ENCODE data around the gene DNAJB2.
"Not testable (repeated sequence)": the region's sequence is repeated elsewhere in the genome, so short reads cannot be mapped to it uniquely, and the experiment has no call there.

The DNAJB2 gene

GRCh38 chr2:219286436-219287115, 7.4 kb downstream of the DNAJB2 start:
- no peak for DNase-seq

- DNase-seq = not testable (repeated sequence)
Observed at GRCh38 chr2:219287116-219287440, 7.9 kb downstream of the DNAJB2 start.

DNA sequence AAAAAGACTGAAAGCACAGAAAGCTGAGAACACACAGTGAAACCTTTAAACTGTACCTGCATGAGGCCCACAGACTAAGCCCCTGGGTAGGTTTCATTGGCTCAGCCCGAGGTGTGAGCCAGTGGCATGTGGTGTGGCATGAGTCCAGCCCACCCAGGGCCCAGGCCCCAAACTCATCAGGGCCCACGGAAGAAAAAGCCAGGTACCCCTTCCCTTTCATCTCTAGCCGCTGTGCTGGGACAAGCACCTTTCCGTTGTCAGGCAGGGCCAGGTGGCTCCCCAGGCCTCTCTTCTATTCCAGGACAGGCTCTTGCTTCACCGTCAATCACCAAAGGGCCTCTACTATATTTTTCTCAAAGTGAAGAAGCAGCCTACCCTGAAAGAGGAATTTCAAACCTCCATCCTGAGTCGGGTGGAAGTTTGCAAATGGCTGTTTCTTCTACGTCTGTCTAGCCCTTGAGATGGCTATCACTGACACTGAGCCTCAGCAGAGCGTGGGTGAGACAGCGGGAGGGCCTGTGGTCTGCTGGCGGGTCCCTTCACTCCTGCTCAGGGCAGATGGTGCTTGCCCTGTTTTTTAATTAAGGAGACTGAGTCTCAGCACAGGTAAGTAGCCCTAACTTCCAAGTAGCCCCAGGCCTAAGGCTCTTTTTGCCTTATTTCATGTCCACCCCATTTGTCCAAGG, 8.6 kb downstream of the DNAJB2 start:
- DNase-seq = no peak

DNA sequence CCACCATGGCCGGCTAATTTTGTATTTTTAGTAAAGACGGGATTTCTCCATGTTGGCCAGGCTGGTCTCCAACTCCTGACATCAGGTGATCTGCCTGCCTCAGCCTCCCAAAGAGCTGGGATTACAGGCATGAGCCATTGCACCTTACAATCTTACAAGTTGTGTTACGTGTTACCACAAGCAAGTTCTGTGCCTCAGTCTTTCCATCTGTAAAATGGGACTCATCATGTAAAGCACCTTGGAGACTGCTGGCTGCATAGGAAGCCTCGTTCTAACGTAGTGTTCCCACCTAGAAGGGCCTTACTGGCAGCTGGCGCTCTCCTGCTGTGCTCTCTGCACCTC, 10.0 kb downstream of the DNAJB2 start:
- DNase-seq = no peak

- DNase-seq = no peak
Observed at GRCh38 chr2:219289537-219290361, 10.6 kb downstream of the DNAJB2 start.

DNA sequence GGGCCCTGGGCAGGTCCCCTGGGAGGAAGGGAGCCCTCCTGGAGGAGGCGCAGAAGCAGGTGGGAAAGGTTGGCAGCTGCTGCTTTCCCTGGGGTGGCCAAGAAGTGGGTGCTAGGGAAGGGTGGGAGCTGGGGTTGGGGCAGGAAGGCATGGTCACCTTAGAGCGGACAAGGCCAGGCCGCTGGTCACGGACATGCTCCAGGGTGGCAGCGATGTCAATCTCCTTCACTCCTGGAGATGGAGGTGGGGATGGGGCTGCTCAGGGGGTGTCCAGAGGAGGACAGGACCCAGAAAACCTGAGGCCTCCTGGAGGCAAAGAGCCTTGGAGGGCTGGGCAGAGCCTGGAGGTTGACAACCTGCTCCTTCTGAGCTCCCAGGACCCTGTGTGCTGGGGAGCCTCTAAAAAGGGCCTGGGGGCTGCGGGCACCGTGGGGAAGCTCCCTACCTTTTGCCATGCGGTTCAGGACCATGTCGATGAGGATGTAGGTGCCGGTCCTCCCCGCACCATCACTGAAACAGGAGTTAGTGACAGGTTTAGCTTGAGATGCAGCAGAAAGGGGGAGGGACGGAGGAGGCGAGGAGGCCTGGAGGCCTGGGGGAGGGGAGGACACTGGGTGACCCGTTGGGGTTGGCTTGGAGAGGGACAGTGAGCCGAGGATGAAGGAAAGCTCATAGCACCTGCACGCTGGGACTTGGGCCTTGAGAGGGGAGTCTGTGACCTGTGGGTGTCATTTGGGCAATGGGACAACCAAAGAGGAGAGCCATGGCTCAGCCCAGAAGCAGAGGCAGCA, 11.4 kb downstream of the DNAJB2 start:
- no peak for DNase-seq

DNA sequence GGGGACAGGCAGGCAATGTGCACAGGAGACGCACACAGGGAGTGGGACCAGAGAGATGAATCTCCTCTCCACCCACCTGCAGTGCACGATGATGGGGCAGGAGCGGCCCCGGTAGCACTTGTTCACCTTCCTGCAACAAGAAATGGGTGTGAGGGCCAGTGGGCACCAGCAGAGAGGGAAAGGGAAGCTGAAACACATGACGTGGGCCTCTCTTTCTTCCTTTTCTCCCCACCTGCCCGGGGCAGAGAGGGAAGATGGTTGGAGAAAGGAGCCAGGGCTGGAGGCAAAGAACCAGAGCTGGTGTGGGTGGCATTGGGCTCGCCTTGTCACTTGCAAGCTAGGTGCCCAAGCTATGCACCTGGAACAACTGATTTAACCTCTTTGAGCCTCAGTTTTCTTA, 12.2 kb downstream of the DNAJB2 start:
- DNase-seq = no peak

DNA sequence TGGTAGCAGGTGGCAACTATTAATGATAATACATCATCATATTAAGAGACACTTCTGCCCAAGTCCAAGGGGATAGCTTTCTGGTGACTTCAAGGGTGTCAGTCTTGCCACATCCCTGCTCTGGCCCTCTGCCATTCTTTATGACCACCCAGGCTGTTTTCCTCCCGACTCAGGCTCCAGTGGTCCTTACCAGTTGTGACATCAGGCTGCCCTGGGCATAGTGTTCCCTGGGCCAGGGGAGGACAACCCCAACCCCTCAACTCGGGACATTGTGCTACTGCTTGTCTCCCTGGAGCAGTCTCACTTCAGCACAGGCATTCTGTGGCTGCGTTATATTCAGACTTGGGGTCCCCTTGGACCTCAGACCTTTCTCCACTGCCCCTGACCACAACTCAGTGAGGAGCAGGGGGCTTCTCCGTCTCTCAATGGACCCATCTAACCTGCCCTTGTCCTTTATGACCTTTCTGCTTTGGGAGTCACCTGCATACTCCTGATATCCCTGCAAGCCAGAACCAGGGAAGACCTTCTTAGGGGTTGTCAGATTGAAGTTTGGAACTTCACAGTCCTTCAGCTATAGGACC, 12.8 kb downstream of the DNAJB2 start:
- DNase-seq = no peak

- DNase-seq = no peak
Observed at GRCh38 chr2:219292616-219293015, 13.4 kb downstream of the DNAJB2 start.

- DNase-seq = no peak
Observed at GRCh38 chr2:219293736-219294231, 14.6 kb downstream of the DNAJB2 start.

DNA sequence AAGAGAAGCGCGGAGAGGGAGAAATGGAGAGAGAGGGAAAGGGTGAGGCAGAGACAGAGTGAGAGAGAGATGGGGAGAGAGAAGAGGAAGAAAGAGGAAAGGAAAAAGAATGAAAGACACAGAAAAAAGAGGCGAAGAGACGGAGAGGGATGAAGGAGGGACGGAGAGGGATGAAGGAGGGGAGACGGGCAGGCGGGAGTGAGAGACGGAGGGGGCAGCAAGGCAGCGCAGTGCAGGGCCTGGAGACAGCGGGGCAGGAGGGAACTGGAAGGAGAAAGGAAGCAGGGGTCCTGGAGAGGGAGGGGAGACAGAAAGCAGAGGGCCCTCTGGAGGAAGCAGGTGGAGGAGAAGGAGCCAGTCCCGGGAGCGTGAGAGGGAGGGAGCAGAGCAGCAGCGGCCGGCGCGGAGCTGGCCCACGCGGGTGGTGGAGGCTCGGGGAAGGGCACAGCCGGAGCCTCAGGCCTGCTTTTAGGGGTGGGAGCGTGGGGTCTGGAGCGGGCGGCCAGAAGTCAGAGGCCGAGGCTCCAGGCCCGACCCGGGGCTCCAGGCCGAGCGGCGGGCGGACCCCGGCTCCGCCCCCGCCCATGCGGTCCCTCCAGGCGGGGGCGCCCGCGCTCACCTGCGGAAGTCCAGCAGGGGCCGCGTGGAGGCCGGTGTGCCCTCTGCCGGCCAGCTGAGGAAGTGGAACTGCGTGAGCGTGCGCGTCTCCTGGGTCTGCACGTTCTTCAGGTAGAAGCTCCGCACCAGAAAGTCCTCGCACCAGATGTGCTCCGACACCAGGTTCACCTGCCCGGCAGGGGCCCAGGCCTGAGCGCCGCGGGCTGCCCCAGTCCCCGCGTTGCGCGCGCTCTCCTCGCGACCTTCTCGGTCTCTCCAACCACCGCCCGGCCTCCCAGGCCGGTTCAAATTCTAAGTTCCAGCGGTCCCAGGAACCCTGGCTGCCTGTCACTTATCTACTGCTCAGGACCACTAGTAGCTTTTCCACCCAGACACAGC, 15.5 kb downstream of the DNAJB2 start:
- DNase-seq = no peak

DNA sequence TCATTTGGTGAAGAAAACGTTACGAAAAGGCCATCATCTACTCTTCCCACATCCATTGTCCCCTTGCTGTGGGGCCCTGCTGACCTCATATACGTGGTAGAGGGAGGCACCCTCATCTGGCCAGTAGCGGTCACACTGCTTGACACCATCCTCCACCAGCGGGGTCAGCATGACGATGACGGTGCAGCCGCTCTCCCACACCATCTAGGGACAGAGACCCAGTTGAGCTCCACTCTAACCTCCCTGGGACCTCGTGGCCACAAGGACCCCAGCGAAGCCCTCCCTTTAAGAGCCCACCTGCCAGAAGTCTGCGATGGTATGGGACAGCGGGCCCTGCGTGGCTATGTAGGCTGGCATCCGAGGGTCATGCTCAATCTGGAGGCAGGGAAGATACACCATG, 17.0 kb downstream of the DNAJB2 start:
- DNase-seq = no peak

DNA sequence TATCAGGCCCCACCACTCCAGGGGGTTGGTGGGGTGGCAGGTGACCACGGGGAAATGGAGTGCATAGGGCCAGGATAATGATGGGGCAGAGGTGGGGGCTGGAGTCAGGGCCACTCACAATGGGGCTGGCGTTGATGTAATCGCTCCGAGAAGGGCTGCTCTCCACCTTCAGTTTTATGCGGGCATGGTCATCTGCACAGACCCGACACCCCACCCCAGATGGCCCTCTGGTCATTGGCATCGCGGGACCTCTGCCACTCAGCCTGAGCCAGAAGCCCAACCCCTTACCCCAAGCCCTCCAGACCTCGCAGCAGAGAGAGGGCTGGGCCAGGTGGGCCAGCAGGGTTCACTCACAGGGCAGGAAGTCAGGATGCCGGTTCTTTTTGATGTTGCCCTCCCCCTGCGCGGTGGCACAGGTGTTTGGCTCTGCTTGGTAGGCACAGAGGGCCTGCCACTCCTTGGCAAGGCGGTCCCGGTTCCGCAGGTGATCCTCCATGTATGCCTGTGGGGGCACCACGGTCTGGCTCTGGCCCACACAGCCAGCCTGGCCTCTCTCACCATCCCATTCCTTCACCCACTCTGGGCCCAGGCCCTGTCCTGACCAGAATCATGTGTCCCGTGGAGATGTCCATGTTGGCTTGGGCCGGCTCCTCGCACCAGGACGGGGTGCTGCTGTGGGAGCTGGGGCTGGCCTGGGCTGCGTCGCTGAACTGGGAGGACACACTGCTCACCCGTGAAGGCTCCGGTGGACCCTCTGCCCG, 17.6 kb downstream of the DNAJB2 start:
- DNase-seq = no peak

- no peak for DNase-seq
Observed at GRCh38 chr2:219297766-219298456, 18.7 kb downstream of the DNAJB2 start.

DNA sequence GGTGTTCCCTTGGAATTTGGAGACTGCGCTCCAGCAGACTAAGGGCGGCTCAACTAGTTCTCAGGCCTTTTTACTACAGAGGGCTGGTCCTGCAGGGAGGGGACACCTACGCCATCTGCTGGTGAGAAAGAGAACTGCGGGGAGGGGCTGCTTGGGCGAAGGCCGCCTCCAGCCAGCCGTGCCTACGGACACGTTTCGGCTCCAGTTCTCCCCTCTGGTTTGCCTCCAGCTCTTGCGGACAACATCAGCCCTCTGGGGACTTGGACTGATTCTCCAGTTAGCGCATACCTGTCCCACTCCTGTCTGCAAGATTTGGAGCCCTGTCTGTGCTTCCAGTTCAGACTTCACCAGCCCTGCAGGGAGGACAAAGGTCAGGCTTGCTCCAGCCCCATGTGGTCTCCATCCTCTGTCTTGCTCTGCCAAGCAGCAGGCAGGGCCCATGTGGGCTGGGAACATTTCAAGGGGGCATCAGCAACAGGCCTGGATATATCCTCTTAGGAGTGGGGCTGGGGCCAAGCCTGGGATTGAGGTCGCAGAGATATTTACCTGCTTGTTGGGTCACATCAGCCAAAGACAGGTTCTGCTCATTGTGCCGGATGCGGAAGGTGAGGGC, 19.7 kb downstream of the DNAJB2 start:
- DNase-seq = no peak

GRCh38 chr2:219299372-219299760, 20.2 kb downstream of the DNAJB2 start:
- DNase-seq = no peak

DNA sequence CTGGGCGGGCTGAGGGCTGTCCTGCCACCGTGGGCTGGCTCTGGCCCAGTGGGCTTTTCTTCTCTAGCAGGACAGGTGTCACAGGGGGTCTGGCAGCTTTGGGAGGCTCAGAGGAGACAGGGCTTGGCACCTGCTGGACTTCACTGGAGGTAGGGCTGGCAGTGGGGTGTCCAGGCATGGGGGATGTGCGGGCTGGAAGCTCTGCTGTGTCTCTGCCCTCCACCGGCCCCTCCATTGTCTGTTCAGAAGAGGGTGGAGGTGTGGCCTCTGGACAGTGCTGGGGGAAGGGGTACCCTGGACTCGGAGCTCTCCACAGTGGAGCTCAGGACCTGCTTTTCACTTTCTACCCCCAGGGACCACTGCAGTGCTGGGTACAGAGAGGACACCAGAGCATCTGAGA, 20.9 kb downstream of the DNAJB2 start:
- DNase-seq = no peak

DNA sequence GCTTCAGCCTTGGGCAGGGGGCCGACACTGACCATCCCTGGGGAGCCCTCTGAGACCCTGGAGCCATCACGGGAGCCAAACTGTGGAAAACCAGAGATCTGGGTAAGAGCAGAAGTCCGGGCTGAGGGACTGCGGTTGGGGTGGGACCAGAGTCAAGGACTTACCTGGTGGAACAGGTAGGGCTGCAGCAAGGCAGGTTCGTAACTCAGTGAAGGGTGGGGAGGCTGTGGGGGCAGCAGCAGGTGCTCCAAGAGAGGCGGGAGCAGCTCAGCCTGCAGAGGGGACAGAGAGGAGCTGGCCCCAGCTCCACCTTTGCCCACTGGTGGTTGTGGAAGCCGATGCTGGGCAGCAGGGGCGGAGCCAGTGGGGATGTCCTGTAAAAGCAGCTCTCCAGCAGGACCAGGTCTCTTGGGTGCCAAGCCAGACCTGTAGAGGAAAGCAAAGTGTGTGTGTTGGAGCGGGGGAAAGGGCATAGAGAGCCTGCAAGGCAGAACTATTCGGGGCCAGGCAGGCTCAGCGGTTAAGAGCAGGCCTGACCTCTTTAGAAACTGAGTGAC, 23.3 kb downstream of the DNAJB2 start:
- DNase-seq = no peak

DNA sequence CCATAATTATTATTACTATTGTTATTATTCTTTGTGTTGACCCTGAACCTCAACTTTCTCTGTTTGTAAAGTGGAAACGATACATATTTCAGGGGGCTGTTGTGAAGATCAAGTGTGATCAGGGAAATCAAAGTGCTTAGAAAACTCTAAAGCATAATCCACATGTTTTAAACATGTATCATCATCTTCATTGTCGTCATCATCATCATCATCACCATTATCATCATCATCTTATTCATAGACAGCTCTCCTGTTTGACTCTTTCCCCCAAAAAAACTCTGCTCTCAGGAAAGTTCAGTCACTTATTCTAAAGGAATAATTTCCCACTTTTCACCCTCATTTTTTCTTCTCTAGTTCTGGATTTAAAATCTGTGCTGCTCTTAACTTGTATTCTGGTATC, 25.1 kb downstream of the DNAJB2 start:
- DNase-seq = no peak
